DND-41 (cell line): ENCODE measurements around the gene TCF7L1.

ENCODE experiments used
- EZH2 ChIP-seq: IDR thresholded peaks from 3 replicates; pipeline ENCODE4 v1.6.1; 2012; ENCODE audit warnings: borderline replicate concordance, low read depth, mild to moderate bottlenecking, moderate library complexity, low read length, inconsistent platforms; ENCODE audit not compliant: severe bottlenecking
- TF ChIP-seq, protein P1 (sequence below): IDR thresholded peaks from 2 replicates; pipeline ENCODE4 v1.5.1; 2012; ENCODE audit warnings: borderline replicate concordance, low read length, moderate library complexity, mild to moderate bottlenecking; ENCODE audit not compliant: poor library complexity, severe bottlenecking; ENCODE audit errors: extremely low read depth

DNA sequence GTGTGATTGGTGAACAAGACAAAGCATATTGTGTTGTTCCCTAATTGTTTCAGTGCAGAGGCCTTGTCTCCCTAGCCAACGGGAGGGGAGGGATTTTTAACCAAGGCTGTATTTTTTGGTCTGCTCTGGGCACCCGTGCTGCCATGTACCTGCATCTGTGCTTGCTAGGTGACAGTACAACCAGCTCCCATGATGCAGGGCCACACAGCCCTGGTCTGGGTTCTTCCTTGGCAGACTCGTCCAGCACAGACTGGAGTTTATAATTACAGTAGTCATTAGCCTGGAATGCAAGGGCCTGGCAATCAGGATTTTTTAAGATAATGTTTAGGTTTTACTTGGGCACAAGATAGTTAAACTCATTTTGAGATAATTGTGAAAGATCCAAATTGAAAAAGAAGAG, 36.4 kb downstream of the TCF7L1 start:
- TF ChIP-seq, protein P1, sequence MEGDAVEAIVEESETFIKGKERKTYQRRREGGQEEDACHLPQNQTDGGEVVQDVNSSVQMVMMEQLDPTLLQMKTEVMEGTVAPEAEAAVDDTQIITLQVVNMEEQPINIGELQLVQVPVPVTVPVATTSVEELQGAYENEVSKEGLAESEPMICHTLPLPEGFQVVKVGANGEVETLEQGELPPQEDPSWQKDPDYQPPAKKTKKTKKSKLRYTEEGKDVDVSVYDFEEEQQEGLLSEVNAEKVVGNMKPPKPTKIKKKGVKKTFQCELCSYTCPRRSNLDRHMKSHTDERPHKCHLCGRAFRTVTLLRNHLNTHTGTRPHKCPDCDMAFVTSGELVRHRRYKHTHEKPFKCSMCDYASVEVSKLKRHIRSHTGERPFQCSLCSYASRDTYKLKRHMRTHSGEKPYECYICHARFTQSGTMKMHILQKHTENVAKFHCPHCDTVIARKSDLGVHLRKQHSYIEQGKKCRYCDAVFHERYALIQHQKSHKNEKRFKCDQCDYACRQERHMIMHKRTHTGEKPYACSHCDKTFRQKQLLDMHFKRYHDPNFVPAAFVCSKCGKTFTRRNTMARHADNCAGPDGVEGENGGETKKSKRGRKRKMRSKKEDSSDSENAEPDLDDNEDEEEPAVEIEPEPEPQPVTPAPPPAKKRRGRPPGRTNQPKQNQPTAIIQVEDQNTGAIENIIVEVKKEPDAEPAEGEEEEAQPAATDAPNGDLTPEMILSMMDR = no peak
- TF ChIP-seq EZH2 = no peak
